Pons (tissue), 1 donor: ENCODE measurements around the gene IFNLR1.

Experiments used
- DNase-seq: peaks from one replicate; pipeline ENCODE4 v3.0.0-alpha.2; 2016; ENCODE audit warnings: low spot score

IFNLR1 gene

DNA sequence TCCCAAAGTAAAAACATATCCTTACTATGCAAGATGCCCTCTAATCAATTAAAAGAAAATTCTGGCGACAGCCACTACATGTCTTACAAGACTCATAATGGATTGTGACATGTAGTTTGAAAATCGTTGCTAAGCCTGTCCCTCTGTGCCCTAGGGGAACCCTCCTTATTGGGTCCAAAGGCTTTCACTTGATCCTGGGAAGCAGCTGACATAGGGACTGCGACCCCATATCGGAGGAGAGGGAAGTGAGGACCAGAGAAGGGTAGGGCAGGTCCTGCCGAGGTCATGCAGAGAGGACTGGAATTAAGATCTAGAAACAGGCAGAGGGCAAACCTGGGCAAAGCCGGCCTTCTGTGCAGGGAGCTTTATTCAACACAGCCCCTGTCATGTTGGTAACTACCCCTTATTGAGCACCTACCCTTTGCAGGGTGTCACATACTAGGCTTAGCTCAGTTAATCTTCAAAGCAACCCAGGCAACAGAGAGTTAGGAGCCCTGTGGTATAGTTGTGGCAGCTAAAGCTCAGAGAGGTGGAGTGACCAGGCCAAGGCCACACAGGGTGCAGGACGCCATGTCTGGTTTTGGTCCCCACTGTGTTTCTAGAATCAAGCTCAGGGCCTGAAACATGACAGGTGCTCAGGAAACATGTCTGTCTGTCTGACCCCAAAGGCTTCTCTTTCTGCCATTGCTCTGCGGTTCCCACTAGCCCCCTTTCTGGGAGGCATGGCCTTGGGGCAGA, 18.4 kb upstream of the IFNLR1 start:
- DNase-seq, result no peak

DNA sequence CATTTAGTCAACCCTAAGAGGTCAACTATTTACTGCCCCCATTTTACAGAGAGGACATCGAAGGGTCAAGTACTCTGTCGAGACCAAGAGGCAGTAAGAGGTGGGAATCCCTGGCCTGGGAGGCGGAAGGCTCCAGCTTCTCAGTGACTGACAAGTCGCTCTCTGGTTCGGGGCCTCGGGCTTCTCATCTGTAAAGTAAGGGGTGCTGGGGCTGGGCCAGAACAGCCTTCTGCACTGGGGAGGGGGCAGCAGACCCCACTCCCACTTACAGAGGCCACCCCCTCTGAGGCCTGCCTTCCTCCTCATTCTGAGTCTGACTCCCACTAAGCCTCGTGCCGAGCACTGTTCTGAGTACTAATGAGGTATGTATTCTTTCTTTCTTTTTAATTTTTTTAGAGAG, 17.0 kb upstream of the IFNLR1 start:
- no peak for DNase-seq

- DNase-seq, result no peak
These were observed 16.3 kb upstream of the IFNLR1 start for GRCh38 chr1:24203404-24203803.

- no peak for DNase-seq
These were observed 15.9 kb upstream of the IFNLR1 start for GRCh38 chr1:24202987-24203386.

DNA sequence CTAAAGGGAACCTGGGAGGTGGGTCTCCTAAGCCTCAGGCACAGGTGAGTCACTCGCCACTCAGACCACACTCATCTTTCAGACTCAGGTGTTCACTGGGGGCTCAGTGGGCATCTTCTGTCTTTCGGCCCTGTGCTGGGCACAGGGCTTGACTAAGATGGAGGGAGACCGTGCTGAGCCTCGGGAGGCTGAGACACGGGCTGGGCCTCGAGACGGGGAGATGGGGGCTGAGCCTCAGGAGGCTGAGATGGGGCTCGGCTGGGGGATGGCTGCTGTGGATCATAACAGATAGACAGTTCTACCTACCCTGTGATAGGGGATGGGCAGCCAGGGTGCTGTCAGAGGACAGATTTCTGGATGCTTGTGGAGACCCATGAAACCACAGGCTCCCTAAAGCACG, 15.5 kb upstream of the IFNLR1 start:
- no peak for DNase-seq

GRCh38 chr1:24201941-24202440, 14.9 kb upstream of the IFNLR1 start:
- peak; percentile 91 for DNase-seq

DNA sequence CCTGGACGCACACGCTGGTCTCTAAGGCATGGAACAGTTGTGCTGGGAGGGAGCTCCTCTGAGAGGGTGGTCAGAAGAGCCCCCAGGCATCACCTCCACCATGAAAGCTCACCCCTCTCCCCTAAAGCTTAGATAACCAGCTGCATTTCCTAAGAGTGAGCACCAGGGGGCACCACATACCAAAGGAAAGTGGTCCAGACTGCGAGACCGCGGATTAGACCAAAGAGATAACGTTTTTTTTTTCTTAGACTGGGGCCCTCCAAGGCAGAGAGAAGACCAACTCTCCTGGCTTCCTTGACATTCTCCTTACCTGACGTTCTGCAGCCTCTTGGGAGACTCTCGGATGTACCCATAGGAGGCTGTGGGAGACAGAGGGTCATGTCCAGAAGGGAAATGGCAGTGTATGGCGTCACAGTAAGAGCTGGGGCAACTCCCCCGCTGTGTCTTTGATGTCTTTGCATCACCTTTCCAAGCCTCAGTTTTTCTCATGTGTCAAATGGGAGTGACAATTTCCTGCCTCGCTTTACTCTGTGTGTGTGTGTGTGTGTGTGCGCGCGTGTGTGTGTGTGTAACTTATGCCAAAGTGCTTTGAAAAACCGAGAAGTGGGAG, 12.3 kb upstream of the IFNLR1 start:
- DNase-seq, result peak; percentile 64

GRCh38 chr1:24198766-24199165, 11.7 kb upstream of the IFNLR1 start:
- no peak for DNase-seq

GRCh38 chr1:24195874-24196273, 8.8 kb upstream of the IFNLR1 start:
- no peak for DNase-seq

GRCh38 chr1:24195136-24195535, 8.0 kb upstream of the IFNLR1 start:
- DNase-seq, result no peak

- no peak for DNase-seq
These were observed 6.0 kb upstream of the IFNLR1 start for GRCh38 chr1:24193046-24193445.

DNA sequence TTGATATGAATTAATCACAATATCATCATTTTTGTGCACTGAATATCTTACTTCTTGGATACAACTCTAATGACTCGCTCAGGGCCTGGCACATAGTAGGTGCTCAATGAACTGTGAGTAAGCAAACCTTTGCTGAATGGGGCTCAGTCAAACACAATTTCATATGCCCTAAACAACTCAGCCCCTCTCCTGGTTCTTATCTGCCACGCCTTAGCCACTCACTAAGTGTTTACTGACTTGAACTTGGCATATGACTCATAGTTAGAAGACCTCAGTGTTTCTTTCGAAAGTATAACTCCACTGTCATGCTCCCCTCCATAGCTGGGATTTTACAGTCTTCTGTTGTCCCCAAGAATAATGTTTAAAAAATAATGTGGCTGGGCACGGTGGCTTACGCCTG, 4.8 kb upstream of the IFNLR1 start:
- no peak for DNase-seq

DNA sequence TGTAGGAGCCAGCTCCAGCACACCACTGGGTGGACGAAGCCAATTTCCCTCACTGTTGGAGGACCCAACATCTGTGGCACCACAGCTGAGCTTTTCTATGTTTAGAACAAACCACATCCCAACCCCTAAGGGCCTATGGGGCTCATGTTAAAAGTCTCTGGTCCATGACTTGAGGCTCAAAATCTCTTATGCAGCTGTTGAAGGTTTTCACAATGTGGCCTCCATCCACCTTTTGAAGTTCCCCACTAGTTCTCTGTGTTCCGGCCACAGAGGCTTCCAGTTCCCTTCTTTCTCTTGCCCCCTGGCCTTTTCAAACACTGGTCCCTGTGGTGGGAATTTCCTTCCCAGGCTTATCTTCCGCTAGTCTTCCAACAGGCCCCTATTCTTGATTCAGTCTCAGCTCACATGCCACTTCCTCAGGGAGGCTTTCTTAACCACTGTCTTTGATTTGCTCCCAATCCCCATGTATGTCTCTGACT, 3.9 kb upstream of the IFNLR1 start:
- DNase-seq, result no peak

GRCh38 chr1:24189528-24189927, 2.4 kb upstream of the IFNLR1 start:
- DNase-seq, result peak; percentile 72

DNA sequence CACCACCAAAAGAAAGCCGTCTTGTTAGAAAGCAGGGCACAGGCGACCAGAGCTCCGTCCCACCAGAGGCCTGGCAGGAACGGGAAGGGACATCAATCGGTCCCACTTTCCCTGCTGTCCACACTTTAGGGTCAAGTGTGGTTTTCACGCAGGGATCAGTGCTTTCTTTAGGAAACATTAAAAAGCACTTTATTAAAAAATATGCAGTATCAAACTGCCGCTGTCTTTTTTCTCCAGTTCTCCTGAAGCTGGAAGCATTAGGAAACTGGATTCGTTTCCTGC, 437 bp downstream of the IFNLR1 start:
- no peak for DNase-seq

DNA sequence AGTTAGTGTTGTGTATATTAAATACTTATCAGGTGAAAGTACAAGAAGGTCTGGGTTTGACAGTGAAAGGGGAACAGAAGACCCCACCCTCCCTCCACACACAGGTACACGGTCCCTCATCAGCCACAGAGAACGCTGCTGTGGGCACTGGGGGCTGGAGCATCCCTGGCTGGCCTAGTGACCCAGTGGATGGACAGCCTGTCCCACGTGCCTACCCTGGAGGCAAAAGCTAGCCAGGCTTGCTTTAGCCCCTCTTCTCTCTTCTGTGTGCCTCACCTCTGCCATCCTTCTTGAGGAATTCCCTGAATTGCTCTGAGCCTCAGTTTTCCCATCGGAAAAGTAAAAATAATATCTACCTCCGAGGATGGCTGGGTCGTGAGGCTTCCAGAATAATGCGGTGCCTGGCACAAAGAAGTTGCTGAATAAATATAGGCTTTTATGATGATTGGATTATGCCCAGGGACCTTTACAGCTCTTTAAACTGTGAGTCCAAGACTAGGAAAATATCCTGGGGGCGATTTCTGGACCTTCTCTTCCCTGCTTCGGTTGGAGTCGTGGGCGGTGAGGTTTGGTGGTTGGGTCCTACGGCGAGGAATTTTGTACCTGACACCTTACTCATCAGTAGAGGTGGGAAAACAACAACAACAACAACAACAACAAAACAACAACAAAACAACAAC, 918 bp downstream of the IFNLR1 start:
- no peak for DNase-seq

DNA sequence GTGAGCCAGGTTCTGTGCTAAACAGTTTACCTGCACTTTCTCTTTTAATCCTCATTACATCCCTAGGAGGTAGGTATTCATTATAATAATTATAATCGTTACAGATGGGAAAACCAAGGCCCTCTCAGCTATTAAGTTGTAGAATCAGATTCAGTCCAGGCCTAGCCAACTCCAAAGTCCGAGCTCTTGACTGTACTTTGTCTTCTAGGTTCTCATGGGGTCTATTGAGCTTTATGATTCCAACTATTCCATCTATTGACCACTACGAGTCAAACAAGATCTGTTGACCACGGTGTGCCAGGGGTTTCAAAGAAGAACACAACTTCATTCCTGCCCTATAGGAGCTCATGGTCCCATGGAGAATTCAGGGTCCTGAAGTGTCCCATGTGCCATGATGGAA, 2.0 kb downstream of the IFNLR1 start:
- no peak for DNase-seq

DNA sequence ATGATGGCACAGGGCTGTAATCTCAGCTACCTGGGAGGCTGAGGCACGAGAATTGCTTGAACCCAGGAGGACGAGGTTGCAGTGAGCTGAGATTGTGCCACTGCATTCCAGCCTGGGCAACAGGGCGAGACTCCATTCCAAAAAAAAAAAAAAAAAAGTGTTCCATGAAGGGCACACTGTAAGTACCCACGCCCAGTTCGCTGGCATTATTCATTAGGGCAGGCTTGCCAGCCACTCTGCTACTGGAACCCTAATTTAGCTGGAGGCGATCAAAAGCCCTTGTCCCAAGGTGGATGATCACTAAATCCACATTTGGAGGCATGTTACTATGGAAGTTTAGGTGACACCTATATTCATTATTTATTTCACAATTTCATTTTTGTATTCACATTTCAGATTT, 5.0 kb downstream of the IFNLR1 start:
- no peak for DNase-seq

DNA sequence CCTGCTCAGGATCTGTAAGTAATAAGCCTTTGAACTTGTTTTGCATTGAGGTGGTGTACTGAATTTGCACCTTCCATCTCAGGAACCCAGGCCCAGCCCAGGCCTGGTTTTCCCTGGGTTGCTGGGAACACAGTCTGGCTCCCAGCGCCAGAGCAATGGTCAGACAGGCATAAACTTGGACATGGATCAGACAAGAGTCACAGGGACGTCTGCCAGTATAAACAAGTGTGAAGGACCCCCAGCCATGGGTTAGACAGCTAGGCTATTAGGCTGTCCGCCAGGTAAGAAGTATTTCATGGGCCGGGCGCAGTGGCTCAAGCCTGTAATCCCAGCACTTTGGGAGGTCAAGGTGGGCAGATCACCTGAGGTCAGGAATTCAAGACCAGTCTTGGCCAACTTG, 5.5 kb downstream of the IFNLR1 start:
- no peak for DNase-seq

DNA sequence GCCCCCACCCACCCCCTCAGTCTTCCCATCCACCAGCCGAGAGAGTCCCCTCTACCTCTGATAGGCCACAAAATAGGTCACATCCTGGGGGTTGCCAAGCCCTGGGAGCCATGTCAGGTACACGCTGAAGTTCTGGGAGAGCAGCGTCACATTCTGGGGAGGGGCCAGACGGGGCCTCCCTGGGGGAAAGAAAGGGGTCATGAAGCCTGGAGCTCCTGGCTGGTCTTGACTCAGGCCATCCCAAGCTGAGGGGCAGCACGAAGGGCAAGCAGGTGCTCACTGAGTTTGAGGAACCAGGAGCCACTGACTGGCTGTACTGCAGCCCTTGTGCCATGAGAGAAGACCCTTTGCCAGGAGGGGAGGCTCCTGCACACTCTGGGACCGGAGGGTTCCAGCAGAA, 6.4 kb downstream of the IFNLR1 start:
- no peak for DNase-seq

DNA sequence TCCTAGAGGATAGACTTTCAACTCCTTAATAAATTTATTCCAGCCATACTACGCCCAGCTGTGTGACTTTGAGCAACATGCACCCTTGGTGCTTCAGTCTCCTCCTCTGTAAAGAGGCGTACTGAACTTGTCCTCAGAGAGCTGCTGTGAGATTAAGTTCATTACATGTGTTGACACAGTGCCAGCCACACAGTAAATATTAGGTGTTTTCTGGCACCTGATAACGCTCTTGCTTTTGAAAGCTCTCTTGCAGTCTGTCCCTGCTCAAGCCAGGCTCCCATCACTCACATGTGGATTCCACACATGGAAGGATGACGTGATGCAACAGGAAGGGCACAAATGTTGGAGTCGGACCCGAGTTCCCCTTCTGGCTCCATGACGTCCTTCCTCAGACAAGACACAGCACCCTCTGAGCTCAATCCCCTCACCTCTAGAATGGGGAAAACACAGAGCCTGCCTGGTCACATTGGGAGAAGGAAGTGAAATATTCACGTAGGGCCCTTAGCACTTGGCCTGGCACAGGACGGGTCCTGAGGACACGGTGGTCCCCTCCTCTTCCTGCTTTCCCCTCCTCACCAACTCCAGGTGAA, 7.7 kb downstream of the IFNLR1 start:
- no peak for DNase-seq

DNA sequence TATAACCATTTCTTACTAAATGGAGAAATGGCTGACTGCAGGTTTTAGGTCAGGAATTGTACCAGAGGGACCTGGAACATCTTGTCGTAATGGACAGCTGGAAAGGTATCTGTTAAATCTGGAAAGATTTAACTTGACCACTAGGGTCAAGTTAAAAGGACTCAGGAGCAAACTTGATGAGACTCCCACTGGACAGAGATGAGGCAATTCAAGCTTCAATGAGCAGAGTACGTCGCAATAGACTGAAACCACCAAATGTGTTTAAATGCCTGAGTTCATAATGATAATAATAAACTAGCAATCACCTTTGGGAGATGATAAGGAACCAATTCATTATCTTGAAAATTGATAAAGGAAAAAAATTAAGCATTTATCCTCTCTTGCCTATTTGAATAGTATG, 8.7 kb downstream of the IFNLR1 start:
- DNase-seq, result no peak

DNA sequence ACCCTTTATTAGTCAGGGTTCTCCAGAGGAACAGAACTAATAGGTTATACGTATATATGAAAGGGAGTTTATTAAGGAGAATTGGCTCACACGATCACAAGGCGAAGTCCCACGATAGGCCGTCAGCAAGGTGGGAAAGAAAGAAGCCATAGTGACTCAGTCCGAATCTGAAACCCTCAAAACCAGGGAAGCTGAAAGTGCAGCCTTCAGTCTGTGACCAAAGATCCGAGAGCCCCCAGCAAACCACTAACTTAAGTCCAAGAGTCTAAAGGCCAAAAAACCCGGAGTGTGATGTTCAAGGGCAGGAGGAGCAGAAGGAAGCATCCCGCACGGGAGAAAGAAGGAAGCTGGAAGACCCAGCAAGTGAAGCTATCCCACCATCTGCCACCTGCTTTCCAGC, 9.9 kb downstream of the IFNLR1 start:
- no peak for DNase-seq
